GM21360 (cell line): ENCODE data around the gene PIGC.

Experiments
- ATAC-seq: cut with Tn5 transposase; IDR thresholded peaks from one replicate; pipeline ENCODE4 v1.9.1; 2021; ENCODE audit warnings: mild to moderate bottlenecking, moderate library complexity; ENCODE audit not compliant: unreplicated experiment

Gene PIGC

DNA sequence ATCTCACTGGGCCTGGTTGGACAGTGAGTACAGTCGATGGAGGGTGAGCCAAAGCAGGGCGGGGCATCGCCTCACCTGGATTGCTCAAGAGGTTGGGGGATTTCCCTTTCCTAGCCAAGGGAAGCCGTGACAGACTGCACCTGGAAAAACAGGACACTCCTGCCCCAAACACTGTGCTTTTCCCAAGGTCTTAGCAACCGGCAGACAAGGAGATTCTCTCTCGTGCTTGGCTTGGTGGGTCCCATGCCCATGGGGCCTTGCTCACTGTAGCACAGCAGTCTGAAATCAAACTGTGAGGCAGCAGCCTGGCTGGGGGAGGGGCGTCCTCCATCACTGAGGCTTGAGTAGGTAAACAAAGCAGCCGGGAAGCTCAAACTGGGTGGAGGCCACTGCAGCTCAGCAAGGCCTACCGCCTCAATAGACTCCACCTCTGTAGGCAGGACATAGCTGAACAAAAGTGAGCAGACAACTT, 12.1 kb downstream of the PIGC start:
- ATAC-seq: no peak

GRCh38 chr1:172431204-172431603, 12.7 kb downstream of the PIGC start:
- ATAC-seq: no peak

DNA sequence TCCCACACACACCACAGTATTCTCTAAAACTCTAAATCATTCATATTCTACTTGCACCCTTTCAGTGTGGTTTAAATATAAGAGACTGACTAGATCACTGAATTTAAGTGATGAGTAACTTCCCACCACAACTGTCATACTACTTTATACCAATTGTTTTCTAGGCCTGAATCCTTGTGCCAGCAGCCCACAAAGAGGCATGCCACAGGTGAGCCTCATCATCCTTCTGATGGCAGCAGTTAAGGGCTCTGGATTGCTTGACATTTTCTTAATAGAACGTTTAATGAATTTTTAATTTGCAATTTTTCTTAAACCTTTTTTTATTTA, 13.8 kb downstream of the PIGC start:
- no peak for ATAC-seq

- no peak for ATAC-seq
Observed at GRCh38 chr1:172429331-172430127, 14.3 kb downstream of the PIGC start.

GRCh38 chr1:172427191-172427590, 16.7 kb downstream of the PIGC start:
- ATAC-seq: no peak

- ATAC-seq: no peak
Observed at GRCh38 chr1:172425339-172425738, 18.5 kb downstream of the PIGC start.

DNA sequence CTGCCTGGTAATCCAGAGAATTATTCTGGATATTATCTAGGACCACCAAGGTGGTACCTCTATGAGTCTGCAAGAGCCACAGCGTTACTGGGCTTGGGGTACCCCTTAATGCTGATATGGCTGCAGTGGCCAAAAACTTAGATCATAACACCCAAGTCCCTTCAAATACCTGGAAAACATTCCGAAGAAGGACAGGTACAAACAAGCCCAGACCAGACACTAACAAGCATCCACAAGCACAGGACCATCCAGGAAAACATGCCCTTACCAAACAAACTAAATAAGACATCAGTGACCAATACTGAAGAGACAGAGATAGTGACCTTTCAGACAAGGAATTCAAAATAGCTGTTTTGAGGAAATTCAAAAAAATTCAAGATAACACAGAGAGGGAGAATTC, 20.5 kb downstream of the PIGC start:
- no peak for ATAC-seq

- no peak for ATAC-seq
Observed at GRCh38 chr1:172421974-172422604, 21.8 kb downstream of the PIGC start.

DNA sequence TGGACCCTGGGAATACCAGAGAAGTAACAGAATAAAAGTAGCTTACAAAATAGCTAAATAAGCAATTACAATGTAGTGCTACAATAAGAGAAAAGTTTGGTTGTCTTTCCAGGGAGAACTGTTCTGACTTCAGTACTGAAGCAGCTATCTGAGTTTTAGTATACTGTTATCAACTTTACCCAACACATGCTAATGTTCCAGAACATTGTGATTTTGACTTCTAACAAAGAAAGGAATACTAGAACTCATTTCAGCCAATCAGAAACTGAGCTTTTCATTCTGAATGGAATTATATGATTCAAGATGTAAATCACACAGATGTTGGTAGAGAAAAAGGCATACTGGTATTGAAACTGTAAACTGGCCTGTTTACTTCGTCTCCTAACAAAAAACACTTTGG, 23.5 kb downstream of the PIGC start, which contains the start of gene C1orf105:
Gene C1orf105 (plus strand): TSS at position 301 of the 400 bp plus-strand sequence. CDS start 201 bp downstream, outside the sequence.
- ATAC-seq: no peak

DNA sequence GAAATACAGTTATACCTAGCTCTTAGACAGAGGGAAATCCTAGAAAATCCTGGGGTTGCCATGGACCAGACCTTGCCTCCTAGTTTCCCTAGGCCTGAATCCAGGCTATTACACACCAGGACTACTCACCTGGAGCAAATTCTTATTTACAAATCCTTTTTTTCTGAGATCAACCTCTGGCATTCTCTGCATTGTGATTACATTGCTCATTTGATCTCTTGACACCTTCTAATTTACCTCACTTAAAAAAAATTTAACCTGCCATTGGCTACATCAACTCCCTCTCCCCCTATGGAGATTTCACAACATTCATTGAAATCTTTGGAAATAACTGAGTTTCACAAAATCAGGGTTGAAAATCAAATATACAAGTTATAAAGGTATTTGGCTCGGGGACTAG, 26.3 kb downstream of the PIGC start:
- ATAC-seq: no peak

- no peak for ATAC-seq
Observed at GRCh38 chr1:172416496-172417035, 27.3 kb downstream of the PIGC start.

DNA sequence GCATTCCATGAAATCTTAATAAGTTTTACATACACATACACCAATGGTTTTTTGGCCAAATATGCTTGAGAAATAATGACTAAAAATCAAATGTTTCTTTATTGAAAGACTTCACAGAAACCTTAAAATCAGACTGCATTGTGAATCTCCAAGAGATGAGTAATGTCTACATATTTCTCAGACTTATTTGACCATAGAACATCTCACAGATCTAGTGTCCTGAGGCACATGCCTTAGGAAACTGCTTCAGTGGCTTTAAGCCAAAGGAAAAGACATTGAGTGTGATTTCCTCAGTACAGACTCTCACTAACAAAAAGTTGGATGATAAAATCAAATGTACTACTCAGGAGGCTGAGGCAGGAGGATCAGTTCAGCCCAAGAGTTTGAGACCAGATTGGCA, 29.5 kb downstream of the PIGC start:
- no peak for ATAC-seq

DNA sequence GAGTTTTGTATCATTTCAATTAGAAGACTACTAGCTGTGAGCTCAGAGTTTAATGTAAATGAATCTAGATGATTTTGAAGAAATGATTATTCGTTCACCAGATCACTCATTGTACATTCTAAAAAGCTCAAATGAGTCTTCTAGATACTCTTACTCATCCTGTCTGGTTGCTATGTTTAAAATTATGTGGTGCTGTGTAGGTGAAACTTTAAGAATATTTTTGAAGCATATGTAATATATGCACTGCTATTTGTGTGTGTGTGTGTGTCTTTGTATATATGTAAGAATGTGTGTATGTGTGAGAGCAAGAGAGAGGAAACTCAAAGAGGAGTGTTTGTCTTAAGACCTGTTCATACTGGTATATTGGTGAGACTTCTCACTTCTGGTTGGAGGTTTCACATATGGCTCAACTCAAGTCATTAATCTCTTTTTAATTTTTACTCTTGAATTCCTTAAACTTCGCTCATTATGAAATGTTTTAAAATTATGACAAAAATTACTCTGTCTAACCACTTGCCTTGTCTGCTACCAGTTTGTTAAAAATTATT, 32.0 kb downstream of the PIGC start:
- ATAC-seq: no peak

GRCh38 chr1:172410027-172410426, 33.8 kb downstream of the PIGC start:
- ATAC-seq: no peak

DNA sequence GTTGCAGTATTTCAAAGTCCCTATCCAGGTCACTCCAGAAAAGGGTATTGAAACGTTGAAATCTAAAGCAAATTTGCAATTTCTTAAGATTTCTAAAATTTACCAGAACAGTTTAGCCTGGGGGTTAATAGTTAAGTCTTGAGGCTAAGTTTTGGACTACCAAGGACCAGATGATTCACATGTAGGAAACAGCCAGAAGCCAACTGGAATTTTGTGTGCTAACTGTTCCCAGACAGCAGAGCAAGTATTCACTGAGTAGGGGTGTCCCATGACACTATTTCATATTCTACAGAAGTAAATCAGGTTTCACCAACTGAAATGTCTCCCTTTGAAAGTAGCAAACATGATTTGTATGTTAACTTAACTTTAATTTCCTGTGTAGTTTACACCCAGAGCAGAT, 34.9 kb downstream of the PIGC start:
- no peak for ATAC-seq

DNA sequence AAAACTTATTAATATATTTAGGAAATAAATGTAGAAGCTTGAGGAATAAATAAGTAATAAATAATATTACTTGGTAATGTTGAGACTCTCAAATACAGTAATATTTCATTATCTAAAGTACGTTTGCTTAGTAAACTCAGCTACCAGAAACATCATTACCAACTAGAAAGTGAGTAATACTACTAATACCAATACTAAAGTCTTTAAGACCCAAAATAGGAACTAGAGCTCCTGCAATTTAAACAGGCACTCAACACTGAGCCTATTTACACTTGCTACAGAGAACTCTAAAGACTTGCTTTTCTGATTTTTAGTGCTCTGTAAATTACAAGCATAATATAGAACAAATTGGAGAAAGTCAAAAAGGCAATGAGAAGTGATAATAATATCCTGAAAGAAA, 36.9 kb downstream of the PIGC start:
- ATAC-seq: no peak

- ATAC-seq: no peak
Observed at GRCh38 chr1:172405912-172406311, 38.0 kb downstream of the PIGC start.

DNA sequence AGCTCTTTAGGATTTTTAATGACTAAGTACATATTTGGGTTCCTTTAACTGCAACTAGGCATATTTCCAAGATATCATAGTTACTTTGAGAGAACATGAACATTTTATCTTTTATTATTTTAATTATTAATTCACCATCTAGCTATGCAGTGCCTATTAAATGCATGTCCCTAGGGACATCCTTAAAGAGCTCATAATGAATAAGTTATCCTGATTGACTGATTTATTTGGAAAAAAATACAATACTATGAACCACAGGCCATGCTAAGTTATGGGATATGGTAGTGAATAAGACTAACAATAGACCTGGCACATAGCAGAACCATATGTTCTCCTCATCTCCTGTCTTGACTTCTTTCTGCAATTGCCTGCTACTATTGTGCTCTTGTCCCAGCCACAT, 39.7 kb downstream of the PIGC start:
- no peak for ATAC-seq

- no peak for ATAC-seq
Observed at GRCh38 chr1:172402878-172403569, 40.8 kb downstream of the PIGC start.

DNA sequence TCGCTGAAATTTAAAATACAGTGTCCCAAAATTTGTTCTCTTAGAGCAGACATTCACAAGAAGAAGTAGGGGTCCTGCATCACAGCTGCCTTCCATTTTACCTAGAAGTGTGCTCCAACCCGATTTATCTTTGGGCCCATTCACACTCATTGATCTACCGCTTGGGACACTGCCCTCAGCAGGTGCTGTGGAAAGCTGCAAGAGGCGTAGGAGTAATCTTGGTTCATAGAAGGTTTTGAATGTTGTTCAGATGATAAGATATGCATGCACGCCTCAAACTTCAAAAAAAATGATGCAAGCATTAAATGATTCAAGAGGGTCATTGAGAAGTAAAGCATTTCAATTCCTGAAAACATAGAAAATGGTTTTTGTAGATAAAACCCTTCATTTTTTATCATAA, 42.0 kb downstream of the PIGC start:
- ATAC-seq: no peak

- ATAC-seq: no peak
Observed at GRCh38 chr1:172401477-172401876, 42.4 kb downstream of the PIGC start.
